Hepatic stellate cell (primary cell): ENCODE results near the gene COX19.
"Not testable (repeated sequence)": the region's sequence is repeated elsewhere in the genome, so short reads cannot be mapped to it uniquely, and the experiment has no call there.

ENCODE experiments used
- DNase-seq: peaks from one replicate; pipeline ENCODE4 v3.0.0; 2011; ENCODE audit warnings: low spot score

Gene COX19

GRCh38 chr7:943793-944192 is 31.6 kb downstream of the COX19 start:
- DNase-seq: not testable (repeated sequence)

- no peak for DNase-seq
Observed at GRCh38 chr7:940599-941408, 34.5 kb downstream of the COX19 start.

- no peak for DNase-seq
Observed at GRCh38 chr7:939843-940242, 35.5 kb downstream of the COX19 start.

GRCh38 chr7:938546-939185 is 36.7 kb downstream of the COX19 start:
- DNase-seq: no peak

GRCh38 chr7:937856-938484 is 37.4 kb downstream of the COX19 start:
- DNase-seq: no peak

- DNase-seq: peak; percentile 79
Observed at GRCh38 chr7:936386-937054, 38.8 kb downstream of the COX19 start.

- no peak for DNase-seq
Observed at GRCh38 chr7:935874-936385, 39.4 kb downstream of the COX19 start.

GRCh38 chr7:935164-935873 is 40.0 kb downstream of the COX19 start:
- no peak for DNase-seq

- DNase-seq: no peak
Observed at GRCh38 chr7:934469-935163, 40.7 kb downstream of the COX19 start.

- DNase-seq: no peak
Observed at GRCh38 chr7:932651-932975, 42.7 kb downstream of the COX19 start.

GRCh38 chr7:931871-932650 is 43.3 kb downstream of the COX19 start:
- DNase-seq: no peak

- DNase-seq: no peak
Observed at GRCh38 chr7:930975-931758, 44.2 kb downstream of the COX19 start.

- DNase-seq: no peak
Observed at GRCh38 chr7:929311-929711, 46.0 kb downstream of the COX19 start.

GRCh38 chr7:927031-927671 is 48.2 kb downstream of the COX19 start:
- no peak for DNase-seq

GRCh38 chr7:926061-927030 is 49.0 kb downstream of the COX19 start:
- DNase-seq: no peak

GRCh38 chr7:925601-926000 is 49.7 kb downstream of the COX19 start:
- no peak for DNase-seq

- peak; percentile 70 for DNase-seq
Observed at GRCh38 chr7:924541-925231, 50.7 kb downstream of the COX19 start.
